ENCODE measurements around the gene UCK2. TPM values are rescaled to one million over a fixed set of nuclear protein-coding genes. Genes with fewer than 3 reads are reported as not detected.

UCK2 gene
- total and polyA plus RNA-seq, 2 donors (not counting 3 experiments of a cell fraction or from before 2014, with no cell fraction given) = 62.3 to 74.7 TPM

DNA sequence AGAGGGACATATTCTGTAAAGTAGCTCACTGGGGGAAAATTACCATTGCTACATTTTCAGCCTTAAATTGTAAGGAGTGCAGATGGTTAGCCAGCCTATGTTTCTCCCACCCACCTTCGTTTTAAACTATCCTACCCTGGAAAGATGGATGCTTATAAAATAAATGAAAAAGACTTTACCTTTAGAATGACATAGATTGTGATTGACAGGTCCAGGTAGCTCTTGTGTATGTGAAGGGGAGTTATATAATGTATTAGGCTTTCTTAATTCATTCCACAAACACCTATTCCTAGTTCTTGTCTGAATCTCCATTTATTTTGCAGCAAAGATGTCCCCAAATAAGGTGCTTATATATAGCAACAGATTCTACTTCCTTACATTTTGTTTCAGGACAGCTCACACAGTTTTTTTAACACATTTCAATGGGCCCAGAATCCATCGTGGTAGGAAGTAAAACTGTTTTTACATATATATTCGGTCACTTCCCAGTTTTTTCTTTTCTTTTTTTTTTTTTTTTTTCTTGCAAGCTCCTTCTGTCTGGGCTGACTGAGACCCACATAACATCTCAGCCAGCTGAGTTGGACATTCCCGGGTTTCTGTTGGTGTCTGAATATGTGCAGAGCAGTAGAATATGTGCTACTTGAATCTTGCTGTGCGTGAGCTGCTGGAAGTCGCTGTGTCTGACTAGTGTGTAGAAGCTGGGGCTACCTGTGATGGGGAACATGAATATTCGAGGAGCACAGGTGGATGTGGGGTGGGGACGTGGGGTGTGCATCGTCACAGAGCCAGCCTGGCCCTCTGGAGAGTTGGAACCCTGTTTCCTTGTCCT lies 27.8 kb downstream of the UCK2 start:
- peaks cover 94% of the 10 kb centered on the region for H3K79me2 ChIP-seq (ENCODE audit: control insufficient read depth, insufficient read depth, low read length)
- H3K4me3 ChIP-seq (replicated peaks in 1 of 3; ENCODE audit: insufficient read depth in 1 of 3, low read depth in 1 of 3, low read length in 3 of 3) = no peak overlapping the region
- CTCF ChIA-PET = interaction anchor here (1.4 to 1.6 kb wide), 2 partner anchors 11 to 27 kb away, joined by 4 read pairs; no protein-coding TSS in a partner anchor
- no peak overlapping the region for H2AFZ ChIP-seq (ENCODE audit: low read depth, low read length)
- no peaks in the 10 kb centered on the region for H3K27me3 ChIP-seq (ENCODE audit: control insufficient read depth in 2 of 2, insufficient read depth in 2 of 2, low read length in 2 of 2)
- POLR2A ChIA-PET = no interaction called here
- FAIRE-seq = no peak
- no peak overlapping the region for H3K27ac ChIP-seq (ENCODE audit: insufficient read depth, low read depth, low read length)
- intact Hi-C loops (cut with micrococcal nuclease) (no loop called here), dilution Hi-C loops (cut with MboI; ENCODE audit: extremely low pct_ligation_motif_present, low sequenced_read_pairs) (no loop called here)
- H3K9me1 ChIP-seq (replicated peaks; ENCODE audit: control insufficient read depth, extremely low read depth, insufficient read depth, low read length) = no peaks in the 10 kb centered on the region
- peaks cover 3% of the 10 kb centered on the region for H4K20me1 ChIP-seq (replicated peaks; ENCODE audit: control insufficient read depth, extremely low read depth, insufficient read depth, low read length)
- H3K4me1 ChIP-seq (ENCODE audit: control insufficient read depth, extremely low read depth, insufficient read depth, low read length) = no peaks in the 10 kb centered on the region
- TF ChIP-seq POLR2AphosphoS5 (IDR thresholded peaks at IDR 0.05; ENCODE audit: insufficient read depth, low read depth, low read length) (no peak), JUN (IDR thresholded peaks at IDR 0.05; ENCODE audit: borderline replicate concordance, insufficient read depth, insufficient read length, low read depth) (no peak), EZH2 (IDR thresholded peaks at IDR 0.05; ENCODE audit: borderline replicate concordance, low read depth, low read length, severe bottlenecking) (no peak), POLR2A (IDR thresholded peaks at IDR 0.05; ENCODE audit: low read depth, low read length) (no peak), MYC (IDR thresholded peaks at IDR 0.05; ENCODE audit: low read depth, low read length) (no peak), FOS (IDR thresholded peaks at IDR 0.05; ENCODE audit: borderline replicate concordance, insufficient read depth, low read length) (no peak)
- TF ChIP-seq, protein P1, sequence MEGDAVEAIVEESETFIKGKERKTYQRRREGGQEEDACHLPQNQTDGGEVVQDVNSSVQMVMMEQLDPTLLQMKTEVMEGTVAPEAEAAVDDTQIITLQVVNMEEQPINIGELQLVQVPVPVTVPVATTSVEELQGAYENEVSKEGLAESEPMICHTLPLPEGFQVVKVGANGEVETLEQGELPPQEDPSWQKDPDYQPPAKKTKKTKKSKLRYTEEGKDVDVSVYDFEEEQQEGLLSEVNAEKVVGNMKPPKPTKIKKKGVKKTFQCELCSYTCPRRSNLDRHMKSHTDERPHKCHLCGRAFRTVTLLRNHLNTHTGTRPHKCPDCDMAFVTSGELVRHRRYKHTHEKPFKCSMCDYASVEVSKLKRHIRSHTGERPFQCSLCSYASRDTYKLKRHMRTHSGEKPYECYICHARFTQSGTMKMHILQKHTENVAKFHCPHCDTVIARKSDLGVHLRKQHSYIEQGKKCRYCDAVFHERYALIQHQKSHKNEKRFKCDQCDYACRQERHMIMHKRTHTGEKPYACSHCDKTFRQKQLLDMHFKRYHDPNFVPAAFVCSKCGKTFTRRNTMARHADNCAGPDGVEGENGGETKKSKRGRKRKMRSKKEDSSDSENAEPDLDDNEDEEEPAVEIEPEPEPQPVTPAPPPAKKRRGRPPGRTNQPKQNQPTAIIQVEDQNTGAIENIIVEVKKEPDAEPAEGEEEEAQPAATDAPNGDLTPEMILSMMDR (IDR thresholded peaks at IDR 0.05; ENCODE audit: extremely low read depth in 1 of 2, insufficient read depth in 1 of 2, low read depth in 1 of 2, low read length in 2 of 2) = no peak
- TF ChIP-seq, protein P2, sequence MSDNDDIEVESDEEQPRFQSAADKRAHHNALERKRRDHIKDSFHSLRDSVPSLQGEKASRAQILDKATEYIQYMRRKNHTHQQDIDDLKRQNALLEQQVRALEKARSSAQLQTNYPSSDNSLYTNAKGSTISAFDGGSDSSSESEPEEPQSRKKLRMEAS (IDR thresholded peaks at IDR 0.05; ENCODE audit: insufficient read depth, insufficient read length) = no peak
- no peaks in the 10 kb centered on the region for H3K36me3 ChIP-seq (ENCODE audit: control insufficient read depth in 2 of 2, extremely low read depth in 1 of 2, insufficient read depth in 2 of 2, low read length in 2 of 2)
- no peak overlapping the region for H3K9ac ChIP-seq (replicated peaks; ENCODE audit: extremely low read depth, insufficient read depth, low read length)
- no TSS peak for BruUV-seq (replicated peaks)
- H3K9me3 ChIP-seq (replicated peaks; ENCODE audit: control insufficient read depth, insufficient read depth, low read length) = no peaks in the 10 kb centered on the region
- no peak for DNase-seq (ENCODE audit: low read depth, low spot score)
- no peak overlapping the region for H3K4me2 ChIP-seq (ENCODE audit: insufficient read depth, low read length)
